ENCODE results near the gene ADCYAP1. TPM values are rescaled to one million over a fixed set of nuclear protein-coding genes. Genes with fewer than 3 reads are reported as not detected.

Gene ADCYAP1
- total RNA-seq, 6 donors from 2014 or later, result 0.20 to 0.44 (median 0.30) TPM; not detected in 3

- DNase-seq (no peak), ATAC-seq (ENCODE audit: low FRiP score in 2 of 2) (no peak)
- peaks cover 33 to 42% (median 37%) of the 10 kb centered on the region in 4 donors for H3K4me1 ChIP-seq
- no peaks in the 10 kb centered on the region for H3K9me3 ChIP-seq
- no peak overlapping the region for H3K27ac ChIP-seq
- peaks cover 2 to 71% (median 37%) of the 10 kb centered on the region in 4 donors for H3K27me3 ChIP-seq
- no peak overlapping the region for H3K4me3 ChIP-seq
- TF ChIP-seq POLR2AphosphoS5 (IDR thresholded peaks at IDR 0.05) (no peak), EP300 (IDR thresholded peaks at IDR 0.05) (no peak), POLR2A (IDR thresholded peaks at IDR 0.05) (no peak), CTCF (IDR thresholded peaks at IDR 0.05) (no peak)
- no peaks in the 10 kb centered on the region for H3K36me3 ChIP-seq
- 5 to 6% methylated on average over 19 to 26 of the region's 26 CpGs for WGBS, 2 donors
Observed at GRCh38 chr18:905948-906415, 1.3 kb downstream of the ADCYAP1 start.

- DNase-seq (peak in 1 of 2 donors; percentile 50), ATAC-seq (ENCODE audit: low FRiP score in 2 of 2) (no peak)
- H3K4me3 ChIP-seq, result peak overlapping the region in 2 of 4 donors; percentile 48 to 49
- peaks cover 2 to 72% (median 37%) of the 10 kb centered on the region in 4 donors for H3K27me3 ChIP-seq
- H3K9me3 ChIP-seq, result no peaks in the 10 kb centered on the region
- TF ChIP-seq POLR2A (IDR thresholded peaks at IDR 0.05) (no peak), POLR2AphosphoS5 (IDR thresholded peaks at IDR 0.05) (no peak), EP300 (IDR thresholded peaks at IDR 0.05) (no peak), CTCF (IDR thresholded peaks at IDR 0.05) (no peak)
- no peak overlapping the region for H3K27ac ChIP-seq
- peaks cover 33 to 42% (median 37%) of the 10 kb centered on the region in 4 donors for H3K4me1 ChIP-seq
- 5 to 15% methylated on average over 24 to 47 of the region's 47 CpGs for WGBS, 2 donors
- H3K36me3 ChIP-seq, result no peaks in the 10 kb centered on the region
Observed at GRCh38 chr18:906416-907114, 1.9 kb downstream of the ADCYAP1 start.

GRCh38 chr18:907115-907884 lies 2.6 kb downstream of the ADCYAP1 start:
- 7 to 8% methylated on average over 28 to 72 of the region's 75 CpGs for WGBS, 2 donors
- TF ChIP-seq EP300 (IDR thresholded peaks at IDR 0.05) (no peak), POLR2AphosphoS5 (IDR thresholded peaks at IDR 0.05) (no peak), POLR2A (IDR thresholded peaks at IDR 0.05) (no peak), CTCF (IDR thresholded peaks at IDR 0.05) (no peak)
- H3K36me3 ChIP-seq, result no peaks in the 10 kb centered on the region
- peaks cover 33 to 42% (median 37%) of the 10 kb centered on the region in 4 donors for H3K4me1 ChIP-seq
- peak overlapping the region in 3 of 4 donors; percentile 29 to 49 (median 48) for H3K4me3 ChIP-seq
- DNase-seq (peak in 1 of 2 donors; percentile 87), ATAC-seq (ENCODE audit: low FRiP score in 2 of 2) (peak in 1 of 2 donors; percentile 44)
- no peaks in the 10 kb centered on the region for H3K9me3 ChIP-seq
- H3K27me3 ChIP-seq, result peaks cover 2 to 72% (median 37%) of the 10 kb centered on the region in 4 donors
- H3K27ac ChIP-seq, result no peak overlapping the region

- no peak overlapping the region for H3K27ac ChIP-seq
Observed at GRCh38 chr18:907885-908757, 3.5 kb downstream of the ADCYAP1 start.

More at GRCh38 chr18:907885-908757, 3.5 kb downstream of the ADCYAP1 start:
- H3K9me3 ChIP-seq, result no peaks in the 10 kb centered on the region
- peak in 1 of 2 donors; percentile 10 for ATAC-seq (ENCODE audit: low FRiP score in 2 of 2)
- H3K27me3 ChIP-seq, result peaks cover 2 to 72% (median 37%) of the 10 kb centered on the region in 4 donors
- TF ChIP-seq CTCF (IDR thresholded peaks at IDR 0.05), result no peak
- TF ChIP-seq POLR2A (IDR thresholded peaks at IDR 0.05), result no peak
- TF ChIP-seq POLR2AphosphoS5 (IDR thresholded peaks at IDR 0.05), result no peak
- no peak for TF ChIP-seq EP300 (IDR thresholded peaks at IDR 0.05)
- no peaks in the 10 kb centered on the region for H3K36me3 ChIP-seq
- DNase-seq, result peak in 1 of 2 donors; percentile 74
- H3K4me1 ChIP-seq, result peaks cover 33 to 42% (median 37%) of the 10 kb centered on the region in 4 donors
- WGBS, 2 donors, result 3 to 5% methylated on average over 21 to 36 of the region's 55 CpGs
- peak overlapping the region; percentile 22 to 49 (median 38) for H3K4me3 ChIP-seq

Measured in upper lobe of left lung (tissue), 6 donors.